ENCODE data around the gene CXXC5.

The CXXC5 gene

DNA sequence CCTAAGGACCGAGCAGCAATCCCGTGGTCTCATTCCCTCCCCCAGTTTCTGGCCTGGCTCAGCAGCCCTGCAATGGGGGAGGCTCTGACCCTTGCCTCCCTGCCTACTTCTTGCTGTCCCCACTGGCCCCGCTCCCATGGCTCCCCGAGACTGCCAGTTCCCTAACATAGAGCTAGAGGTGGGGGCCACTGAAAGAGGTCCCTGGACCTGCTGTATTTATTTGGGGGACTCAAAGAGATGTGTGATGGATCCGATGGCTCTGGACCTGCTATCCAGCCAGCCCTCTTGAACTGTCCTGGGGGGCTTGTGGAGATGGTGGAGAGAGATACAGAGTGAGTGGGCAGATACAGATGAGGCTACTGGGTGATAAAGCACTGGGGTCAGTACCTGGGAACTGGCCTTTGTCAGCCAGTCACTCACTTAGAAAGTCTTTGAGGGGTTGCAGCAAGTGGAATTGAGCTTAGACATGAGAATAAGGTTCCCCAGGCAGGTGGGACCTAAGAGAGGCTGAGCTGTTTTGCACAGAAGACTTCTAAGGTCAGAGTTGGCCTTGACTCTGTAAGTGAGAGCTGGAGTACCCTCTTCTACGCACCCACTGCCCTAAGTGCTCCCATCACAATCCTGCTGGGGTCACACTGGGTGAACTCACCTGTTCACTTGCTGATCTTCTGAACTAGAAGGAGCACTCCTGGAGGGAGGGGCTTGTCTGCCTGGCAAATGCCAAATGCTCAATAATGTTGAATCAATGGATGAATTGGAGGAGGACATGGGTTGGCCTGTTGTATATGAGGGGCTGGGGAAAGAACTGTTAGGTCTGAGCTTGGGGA, 42.9 kb downstream of the CXXC5 start:
- TF ChIP-seq CTCF (IDR thresholded peaks at IDR 0.05; ENCODE audit: low read depth, low read length, missing control alignments), result no peak
- no peak overlapping the region for H3K4me3 ChIP-seq (ENCODE audit: low read depth, low read length)
- no peak for DNase-seq (ENCODE audit: low read depth)

DNA sequence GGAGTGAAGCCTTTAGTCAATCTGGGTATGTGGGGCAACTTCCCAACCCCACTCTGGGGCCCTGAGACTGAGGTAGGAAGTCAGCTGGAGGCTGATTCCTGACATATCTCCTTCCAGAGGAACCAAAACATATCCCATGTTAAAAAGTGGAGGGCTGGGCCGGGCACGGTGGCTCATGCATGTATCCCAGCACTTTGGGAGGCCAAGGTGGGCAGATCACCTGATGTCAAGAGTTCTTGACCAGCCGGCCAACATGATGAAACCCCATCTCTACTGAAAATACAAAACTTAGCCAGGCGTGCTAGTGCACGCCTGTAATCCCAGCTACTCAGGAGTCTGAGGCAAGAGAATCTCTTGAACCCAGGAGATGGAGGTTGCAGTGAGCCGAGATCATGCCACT, 44.0 kb downstream of the CXXC5 start:
- H3K4me3 ChIP-seq (ENCODE audit: low read depth, low read length), result no peak overlapping the region
- DNase-seq (ENCODE audit: low read depth), result no peak
- TF ChIP-seq CTCF (IDR thresholded peaks at IDR 0.05; ENCODE audit: low read depth, low read length, missing control alignments), result no peak

DNA sequence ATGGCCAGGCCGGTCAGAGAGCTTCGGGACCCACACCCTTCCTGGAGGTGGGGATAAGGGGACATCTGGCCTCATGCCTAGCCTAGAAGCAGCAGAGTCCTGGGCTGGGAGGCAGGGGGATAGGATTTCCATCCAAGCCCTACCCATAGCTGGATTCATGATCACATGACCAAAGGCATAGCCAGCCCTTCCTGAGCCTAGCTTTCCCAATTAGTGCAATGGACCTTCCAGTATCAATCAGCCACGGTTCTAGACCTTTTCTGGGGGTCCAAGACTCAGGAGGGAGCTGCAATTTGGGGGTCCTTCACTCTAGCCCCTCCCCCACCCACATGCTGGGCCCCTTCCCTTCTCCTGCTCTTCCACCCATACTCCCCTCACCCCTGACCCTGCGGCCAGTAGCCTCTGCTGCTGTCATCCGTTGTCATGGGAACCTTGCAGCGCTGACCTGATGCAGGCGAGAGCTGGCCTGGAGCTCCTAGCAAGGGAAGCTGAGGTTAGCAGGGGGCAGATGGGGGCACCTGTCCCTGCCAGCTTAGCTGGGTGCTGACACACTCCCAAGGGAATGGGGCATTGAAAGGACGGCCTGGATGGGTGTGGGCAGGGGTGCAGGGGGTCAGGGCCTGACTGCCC, 44.6 kb downstream of the CXXC5 start:
- no peak for DNase-seq (ENCODE audit: low read depth)
- no peak overlapping the region for H3K4me3 ChIP-seq (ENCODE audit: low read depth, low read length)
- no peak for TF ChIP-seq CTCF (IDR thresholded peaks at IDR 0.05; ENCODE audit: low read depth, low read length, missing control alignments)

GRCh38 chr5:139693676-139694364, 45.7 kb downstream of the CXXC5 start:
- TF ChIP-seq CTCF (IDR thresholded peaks at IDR 0.05; ENCODE audit: low read depth, low read length, missing control alignments), result no peak
- DNase-seq (ENCODE audit: low read depth), result no peak
- no peak overlapping the region for H3K4me3 ChIP-seq (ENCODE audit: low read depth, low read length)

GRCh38 chr5:139694556-139695177, 46.5 kb downstream of the CXXC5 start:
- H3K4me3 ChIP-seq (ENCODE audit: low read depth, low read length), result no peak overlapping the region
- no peak for DNase-seq (ENCODE audit: low read depth)
- no peak for TF ChIP-seq CTCF (IDR thresholded peaks at IDR 0.05; ENCODE audit: low read depth, low read length, missing control alignments)

GRCh38 chr5:139695178-139695573, 47.0 kb downstream of the CXXC5 start:
- DNase-seq (ENCODE audit: low read depth), result no peak
- TF ChIP-seq CTCF (IDR thresholded peaks at IDR 0.05; ENCODE audit: low read depth, low read length, missing control alignments), result no peak
- H3K4me3 ChIP-seq (ENCODE audit: low read depth, low read length), result no peak overlapping the region
